Activated T-cell treated with anti-CD3 and anti-CD28 coated beads, Interleukin-2, amount 50 U/mL, for 48 hours (primary cell): ENCODE results near the gene TCHH.
"Not testable (repeated sequence)": the region's sequence is repeated elsewhere in the genome, so short reads cannot be mapped to it uniquely, and the experiment has no call there.

Experiments used
- DNase-seq, 2 experiments: peaks; one replicate each; pipeline ENCODE4 v3.0.0-alpha.2; 2020

Gene TCHH, protein sequence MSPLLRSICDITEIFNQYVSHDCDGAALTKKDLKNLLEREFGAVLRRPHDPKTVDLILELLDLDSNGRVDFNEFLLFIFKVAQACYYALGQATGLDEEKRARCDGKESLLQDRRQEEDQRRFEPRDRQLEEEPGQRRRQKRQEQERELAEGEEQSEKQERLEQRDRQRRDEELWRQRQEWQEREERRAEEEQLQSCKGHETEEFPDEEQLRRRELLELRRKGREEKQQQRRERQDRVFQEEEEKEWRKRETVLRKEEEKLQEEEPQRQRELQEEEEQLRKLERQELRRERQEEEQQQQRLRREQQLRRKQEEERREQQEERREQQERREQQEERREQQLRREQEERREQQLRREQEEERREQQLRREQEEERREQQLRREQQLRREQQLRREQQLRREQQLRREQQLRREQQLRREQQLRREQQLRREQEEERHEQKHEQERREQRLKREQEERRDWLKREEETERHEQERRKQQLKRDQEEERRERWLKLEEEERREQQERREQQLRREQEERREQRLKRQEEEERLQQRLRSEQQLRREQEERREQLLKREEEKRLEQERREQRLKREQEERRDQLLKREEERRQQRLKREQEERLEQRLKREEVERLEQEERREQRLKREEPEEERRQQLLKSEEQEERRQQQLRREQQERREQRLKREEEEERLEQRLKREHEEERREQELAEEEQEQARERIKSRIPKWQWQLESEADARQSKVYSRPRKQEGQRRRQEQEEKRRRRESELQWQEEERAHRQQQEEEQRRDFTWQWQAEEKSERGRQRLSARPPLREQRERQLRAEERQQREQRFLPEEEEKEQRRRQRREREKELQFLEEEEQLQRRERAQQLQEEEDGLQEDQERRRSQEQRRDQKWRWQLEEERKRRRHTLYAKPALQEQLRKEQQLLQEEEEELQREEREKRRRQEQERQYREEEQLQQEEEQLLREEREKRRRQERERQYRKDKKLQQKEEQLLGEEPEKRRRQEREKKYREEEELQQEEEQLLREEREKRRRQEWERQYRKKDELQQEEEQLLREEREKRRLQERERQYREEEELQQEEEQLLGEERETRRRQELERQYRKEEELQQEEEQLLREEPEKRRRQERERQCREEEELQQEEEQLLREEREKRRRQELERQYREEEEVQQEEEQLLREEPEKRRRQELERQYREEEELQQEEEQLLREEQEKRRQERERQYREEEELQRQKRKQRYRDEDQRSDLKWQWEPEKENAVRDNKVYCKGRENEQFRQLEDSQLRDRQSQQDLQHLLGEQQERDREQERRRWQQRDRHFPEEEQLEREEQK (N-terminal part only)

DNA sequence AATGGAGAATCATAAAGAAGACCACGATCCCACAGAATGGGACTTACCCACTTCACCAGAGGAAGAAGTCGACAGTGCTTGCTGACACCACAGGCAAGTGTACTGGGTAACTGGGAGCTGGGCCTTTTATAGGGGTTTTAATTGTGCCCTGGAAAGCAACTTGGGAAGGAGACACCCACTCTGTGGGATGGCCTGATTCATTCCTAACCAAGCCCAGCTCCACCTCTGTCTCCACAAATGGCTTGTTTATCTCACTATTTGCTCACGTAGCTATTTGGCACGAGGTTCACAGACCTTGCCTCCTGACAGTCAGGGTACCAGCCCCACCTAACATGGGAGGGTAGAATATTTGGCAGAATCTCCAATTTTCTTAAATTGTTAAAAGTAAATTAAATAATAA, at the start of gene TCHH:
TSS of gene TCHH (minus strand) at position 101 of the 400 bp plus-strand sequence. CDS start 1,364 bp downstream, outside the sequence.
- DNase-seq: no peak

DNA sequence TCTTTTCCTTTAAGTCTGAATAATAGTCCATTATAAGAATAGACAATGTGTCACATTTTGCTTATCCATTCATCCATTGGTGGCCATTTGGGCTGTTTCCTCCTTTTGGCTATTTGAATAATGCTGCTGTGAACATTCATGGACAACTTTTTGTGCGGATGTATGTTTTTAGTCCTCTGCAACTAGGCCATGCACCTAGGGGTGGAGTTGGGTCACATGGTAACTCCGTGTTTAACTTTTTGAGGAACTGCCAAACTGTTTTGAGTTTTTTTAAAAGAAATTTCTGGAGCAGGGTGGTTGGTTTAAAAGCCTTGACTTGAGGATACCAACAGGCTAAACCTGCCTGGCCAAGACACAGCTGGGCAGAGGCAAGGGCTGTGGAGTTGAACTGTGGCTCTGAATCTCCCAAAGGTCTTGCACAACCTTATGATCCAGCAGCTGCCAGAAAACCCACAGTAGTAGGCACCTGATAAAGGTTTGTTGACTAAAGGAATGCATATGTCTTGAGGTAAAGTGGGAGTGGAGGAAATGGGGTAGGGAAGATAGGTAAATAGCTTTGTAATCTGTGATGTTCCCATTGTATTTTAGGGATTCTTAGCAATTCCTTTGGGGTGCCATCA, 49.4 kb upstream of the TCHH start:
- no peak for DNase-seq

DNA sequence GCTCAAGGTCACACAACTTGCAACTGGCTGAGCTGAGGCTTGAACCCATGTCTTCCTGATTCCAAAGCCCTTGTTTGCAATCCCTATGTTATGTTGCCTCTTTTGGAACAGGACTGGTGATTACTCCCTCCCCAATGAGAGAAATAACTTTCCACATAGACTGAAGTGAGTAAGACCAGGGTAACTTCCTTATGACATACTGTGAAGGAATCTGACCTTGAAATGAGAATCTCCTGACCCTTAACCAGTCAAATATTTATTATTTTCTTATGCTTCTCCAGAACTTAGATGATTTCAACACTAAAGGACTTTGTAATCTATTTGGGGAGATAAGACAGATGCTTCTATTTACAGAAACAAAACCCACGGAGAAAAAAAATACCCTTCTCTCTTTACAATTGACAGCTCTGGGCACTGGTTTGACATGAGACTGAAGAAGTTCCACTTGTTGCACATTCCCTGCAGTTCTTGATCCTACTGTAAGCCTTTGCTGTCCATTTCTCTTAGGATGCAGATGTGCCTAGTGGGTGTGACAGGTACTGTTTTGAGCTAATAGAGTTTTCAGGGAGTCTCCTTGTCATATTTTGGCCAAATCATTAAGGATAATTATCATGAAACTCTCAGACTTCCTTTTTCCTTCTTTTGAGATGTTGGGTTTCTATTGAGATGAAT, 47.7 kb upstream of the TCHH start:
- no peak for DNase-seq

DNA sequence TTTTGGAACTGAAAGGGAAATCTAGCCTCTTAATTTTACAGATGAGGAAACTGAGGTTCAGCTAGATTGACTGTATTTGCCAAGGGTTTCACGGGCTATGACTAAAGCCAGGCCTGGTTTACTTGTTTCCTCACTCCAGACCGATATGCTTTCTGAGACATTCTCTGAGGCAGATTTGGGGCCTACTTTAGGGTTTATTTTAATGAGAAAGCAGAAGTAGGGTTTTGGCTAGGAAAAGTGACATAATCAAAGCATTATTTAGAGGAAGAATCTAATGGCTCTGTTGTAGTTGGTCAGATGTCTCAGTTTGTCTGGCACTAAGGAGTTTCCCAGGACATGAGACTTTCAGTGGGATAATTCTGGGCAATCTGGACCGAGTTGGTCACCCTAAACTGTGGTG, 45.3 kb upstream of the TCHH start:
- DNase-seq: no peak

DNA sequence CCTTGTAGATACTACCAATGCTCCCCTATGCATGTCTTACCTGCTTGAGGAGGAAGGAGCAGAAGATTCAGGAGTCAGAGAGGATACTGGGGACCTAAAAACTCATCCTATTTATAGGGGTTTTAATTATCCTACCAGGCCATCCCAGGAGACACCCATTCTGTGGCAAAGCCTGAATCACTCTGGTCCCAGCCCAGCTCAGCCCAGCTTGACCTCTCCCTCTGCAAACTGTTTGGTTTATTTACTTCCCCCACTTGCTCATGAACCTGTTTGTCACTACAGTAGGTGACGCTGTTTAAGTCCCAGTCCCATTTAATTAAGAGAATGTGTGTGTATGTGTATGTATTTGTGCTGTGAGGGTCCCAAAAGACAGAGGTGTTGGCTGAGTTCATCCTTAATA, 43.9 kb upstream of the TCHH start, which contains the start of gene RPTN:
TSS of gene RPTN (minus strand) at position 85 of the 400 bp plus-strand sequence. CDS start 1,339 bp downstream, outside the sequence.
- no peak for DNase-seq

GRCh38 chr1:152153996-152154395, 38.8 kb upstream of the TCHH start:
- DNase-seq: no peak

- DNase-seq: no peak
Measured at GRCh38 chr1:152151646-152152045, 36.4 kb upstream of the TCHH start.

- DNase-seq: no peak
Measured at GRCh38 chr1:152148981-152149380, 33.7 kb upstream of the TCHH start.

- no peak for DNase-seq
Measured at GRCh38 chr1:152148051-152148450, 32.8 kb upstream of the TCHH start.

DNA sequence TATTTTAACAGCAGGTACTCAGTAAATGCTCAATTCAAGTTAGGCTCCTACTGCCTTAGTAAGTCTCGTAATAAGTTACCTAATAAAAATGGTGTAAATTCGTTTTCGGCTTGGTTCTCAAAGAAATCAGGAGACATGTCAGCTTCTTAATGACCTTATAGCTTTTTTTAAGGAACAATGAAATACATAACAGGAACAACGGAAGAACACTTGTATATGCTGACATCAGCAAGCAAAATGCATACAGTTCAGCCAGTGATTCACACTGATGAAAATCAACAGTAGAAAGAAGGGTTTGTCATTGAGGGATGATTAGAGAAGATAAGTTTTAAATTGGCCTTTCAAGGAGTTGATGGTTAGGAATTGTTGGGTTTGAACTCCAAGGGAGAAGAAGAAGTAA, 30.5 kb upstream of the TCHH start:
- DNase-seq: no peak

DNA sequence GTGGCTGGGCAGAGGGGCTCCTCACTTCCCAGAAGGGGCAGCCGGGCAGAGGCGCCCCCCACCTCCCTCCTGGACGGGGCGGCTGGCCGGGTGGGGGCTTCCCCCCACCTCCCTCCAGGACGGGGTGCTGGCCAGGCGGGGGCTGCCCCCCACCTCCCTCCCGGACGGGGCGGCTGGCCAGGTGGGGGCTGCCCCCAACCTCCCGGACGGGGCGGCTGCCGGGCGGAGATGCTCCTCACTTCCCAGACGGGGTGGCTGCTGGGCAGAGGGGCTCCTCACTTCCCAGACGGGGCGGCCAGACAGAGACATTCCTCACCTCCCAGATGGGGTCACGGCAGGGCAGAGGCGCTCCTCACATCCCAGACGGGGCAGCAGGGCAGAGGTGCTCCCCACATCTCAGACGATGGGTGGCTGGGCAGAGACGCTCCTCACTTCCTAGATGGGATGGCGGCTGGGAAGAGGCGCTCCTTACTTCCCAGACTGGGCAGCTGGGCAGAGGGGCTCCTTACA, 29.5 kb upstream of the TCHH start:
- DNase-seq: not testable (repeated sequence)

DNA sequence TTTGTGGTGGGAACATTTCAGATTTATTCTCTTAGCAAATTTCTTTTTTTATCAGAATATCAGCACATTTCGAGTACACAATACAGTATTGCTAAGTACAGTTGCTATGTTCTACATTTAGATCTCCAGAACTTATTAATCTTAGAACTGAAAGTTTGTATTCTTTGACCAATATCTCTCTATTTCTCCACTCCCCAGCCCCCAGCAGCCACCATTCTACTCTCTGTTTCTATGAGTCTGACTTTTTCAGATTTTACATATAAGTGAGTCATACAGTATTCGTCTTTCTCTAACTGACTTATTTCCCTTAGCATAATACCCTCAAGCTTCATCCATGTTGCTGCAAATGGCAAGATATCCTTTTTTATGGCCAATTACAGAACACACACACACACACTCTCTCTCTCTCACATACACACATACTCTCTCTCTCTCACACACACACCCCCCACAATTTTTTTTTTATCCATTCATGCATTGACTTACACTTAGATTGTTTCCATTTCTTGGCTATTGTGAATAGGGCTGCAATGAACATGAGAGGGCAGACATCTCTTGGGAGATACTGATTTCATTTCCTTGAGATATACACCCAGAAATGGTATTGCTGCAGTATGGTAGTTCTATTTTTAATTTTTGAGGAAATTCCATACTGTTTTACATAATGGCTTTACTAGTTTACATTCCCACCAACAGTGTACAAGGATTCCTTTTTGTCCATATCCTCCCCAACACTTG, 28.1 kb upstream of the TCHH start:
- DNase-seq: peak; percentile 56 to 59

DNA sequence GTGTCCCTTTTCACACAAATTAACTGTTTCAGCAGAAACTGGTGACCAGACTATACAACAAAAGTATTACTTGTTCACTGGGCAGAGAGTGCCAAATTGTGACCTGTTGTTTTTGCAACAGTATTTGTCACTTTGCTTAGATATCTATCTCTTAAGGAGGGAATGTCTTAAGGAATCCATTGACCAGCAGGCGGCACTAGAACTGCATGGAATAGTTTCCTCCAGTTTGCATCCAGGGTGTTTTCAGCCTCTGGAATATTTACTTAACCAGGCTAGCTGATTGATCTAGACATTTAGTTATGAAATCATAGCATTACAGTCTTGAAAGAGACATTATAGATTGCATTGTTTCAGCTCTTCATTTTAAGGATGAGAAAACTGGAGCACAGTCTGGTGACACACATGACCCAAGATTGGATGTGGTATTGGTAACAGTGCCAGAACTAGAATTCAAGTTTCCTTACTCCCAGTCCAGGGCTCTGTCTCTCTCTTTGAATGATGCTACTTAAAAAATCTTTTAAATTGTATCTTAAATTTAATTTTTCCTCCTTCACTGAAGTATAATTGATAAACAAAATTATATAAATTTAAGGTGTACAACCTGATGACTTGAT, 26.8 kb upstream of the TCHH start:
- DNase-seq: peak; percentile 29 to 31

DNA sequence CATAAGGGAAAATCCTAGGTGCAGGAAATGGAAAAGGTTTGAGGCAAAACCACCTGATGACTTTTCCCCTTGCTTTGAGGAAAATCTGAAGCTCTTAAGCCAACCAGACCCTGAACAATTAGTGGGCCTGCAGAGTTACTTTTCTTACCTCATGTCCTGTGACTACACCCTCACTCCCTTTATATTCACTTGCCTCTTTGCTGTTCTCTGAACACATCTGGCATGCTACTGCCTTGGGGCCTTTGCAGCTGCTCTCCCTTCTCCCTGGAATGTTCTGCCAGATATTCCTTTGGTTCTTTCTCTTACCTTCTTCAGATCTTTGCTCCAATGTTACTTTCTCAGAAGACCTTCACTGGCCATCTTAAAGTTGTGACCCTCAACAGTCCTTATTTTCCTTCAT, 22.0 kb upstream of the TCHH start:
- no peak for DNase-seq

GRCh38 chr1:152130186-152130585, 14.9 kb upstream of the TCHH start:
- no peak for DNase-seq

- no peak for DNase-seq
Measured at GRCh38 chr1:152127673-152128072, 12.4 kb upstream of the TCHH start.

DNA sequence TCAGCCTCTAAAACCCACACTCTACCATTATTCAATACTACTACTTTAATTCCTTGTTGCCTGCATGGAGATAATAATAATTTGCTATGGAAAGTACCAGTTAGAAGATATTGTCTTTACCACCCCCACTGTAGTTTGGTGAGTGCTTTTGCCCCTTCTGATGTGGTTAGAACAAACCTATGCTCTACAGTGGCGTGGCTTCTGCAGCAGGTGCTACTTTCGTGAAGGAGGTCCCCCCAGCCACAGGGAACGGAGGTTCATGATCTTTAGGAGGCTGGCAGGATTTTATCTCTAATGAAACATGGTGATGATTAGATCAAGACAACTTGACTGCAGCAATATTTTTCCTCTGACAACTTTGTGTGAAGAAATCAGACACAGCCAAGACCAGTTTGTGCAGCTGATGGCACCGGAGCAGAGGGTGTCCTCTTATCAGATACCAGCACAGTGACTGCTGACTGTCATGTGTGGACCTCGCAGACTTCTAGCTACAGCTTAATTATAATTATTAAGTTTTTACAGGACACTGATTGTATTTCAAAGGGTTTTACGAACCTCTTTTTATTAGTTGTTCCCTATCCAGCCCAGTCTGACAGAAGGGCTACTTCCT, 10.7 kb upstream of the TCHH start:
- no peak for DNase-seq

DNA sequence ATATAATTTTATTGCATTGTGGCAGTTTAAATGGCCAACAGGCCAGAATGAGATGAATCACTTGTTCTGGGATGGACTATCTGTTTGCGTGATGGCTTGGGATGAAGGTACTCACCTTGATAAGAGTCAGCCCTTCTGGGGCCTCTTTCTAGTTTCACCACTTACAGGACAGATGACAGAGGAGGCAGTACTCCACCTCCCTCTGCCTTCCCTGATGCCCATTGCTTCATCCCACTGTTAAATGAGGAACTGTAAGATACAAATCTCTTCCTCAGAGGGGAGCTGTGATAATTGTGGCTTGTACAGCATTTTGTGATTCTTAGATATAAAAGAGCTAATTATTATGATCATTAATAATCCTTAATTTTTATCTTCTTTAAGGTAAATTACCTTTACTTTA, 3.7 kb upstream of the TCHH start:
- no peak for DNase-seq

DNA sequence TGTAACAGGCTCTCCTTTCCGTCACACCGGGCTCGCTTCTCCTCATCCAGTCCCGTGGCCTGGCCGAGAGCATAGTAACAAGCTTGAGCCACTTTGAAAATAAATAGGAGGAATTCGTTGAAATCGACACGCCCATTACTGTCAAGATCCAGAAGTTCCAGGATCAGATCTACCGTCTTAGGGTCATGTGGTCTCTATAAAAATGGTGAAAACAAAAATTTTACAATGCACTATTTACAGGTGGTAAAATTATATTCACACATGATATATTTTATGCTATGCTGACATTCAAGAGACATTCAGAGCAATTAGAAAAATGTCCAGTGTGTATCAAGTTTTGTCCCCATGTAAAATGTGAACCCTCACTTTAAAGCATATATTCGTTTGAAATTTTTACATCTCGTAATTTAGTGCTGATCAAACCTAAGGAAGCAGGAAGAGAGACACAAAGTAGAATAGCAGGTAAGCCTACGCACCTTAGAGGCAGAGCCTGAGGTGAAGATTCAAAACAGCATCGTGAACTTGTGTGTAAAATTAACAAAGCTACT, 2.3 kb downstream of the TCHH start:
- no peak for DNase-seq
